GM19468 (cell line): ENCODE data around the gene PFN1.
"Not testable (repeated sequence)": the region's sequence is repeated elsewhere in the genome, so short reads cannot be mapped to it uniquely, and the experiment has no call there.

ENCODE experiments used
- ATAC-seq: cut with Tn5 transposase; IDR thresholded peaks from one replicate; pipeline ENCODE4 v1.9.1; 2021; ENCODE audit warnings: mild to moderate bottlenecking, moderate library complexity, moderate number of reproducible peaks; ENCODE audit not compliant: unreplicated experiment; ENCODE audit errors: extremely low read depth

PFN1 gene

DNA sequence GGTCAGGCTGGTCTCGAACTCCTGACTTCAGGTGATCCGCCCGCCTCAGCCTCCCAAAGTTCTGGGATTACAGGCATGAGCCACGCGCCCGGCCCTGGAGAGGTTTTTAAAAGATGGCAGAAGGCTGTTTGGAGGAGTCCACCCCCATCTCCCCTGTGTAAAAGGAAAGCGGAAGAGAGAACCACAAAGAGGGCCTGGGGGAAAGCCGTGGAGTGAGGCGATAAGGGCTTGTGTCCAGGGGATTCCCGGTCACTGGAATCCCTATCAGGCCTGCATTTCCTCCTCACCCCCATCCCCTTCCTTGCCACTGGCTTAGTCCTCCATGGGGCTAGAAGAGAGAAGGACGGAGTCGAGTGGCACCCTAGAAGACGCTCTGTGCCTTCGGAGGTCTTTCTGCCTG is 16.4 kb downstream of the PFN1 start, which contains the start of gene GP1BA:
TSS of gene GP1BA (plus strand) at position 315 of the 400 bp plus-strand sequence. CDS start 328 bp downstream, outside the sequence.
- ATAC-seq: no peak

DNA sequence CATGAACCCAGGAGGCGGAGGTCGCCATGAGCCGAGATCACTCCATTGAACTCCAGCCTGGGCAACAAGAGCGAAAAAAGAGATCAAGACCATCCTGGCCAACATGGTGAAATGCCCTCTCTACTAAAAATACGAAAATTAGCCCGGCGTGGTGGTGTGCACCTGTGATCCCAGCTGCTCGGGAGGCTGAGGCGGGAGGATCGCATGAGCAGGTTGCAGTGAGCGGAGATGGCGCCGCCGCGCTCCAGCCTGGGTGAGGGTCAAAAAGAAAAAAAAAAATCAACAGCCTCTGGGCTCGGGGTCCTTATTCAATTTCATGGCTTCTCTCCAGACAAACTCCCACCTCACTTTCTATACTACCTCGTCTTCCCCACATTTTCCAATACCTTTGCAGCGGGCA is 19.4 kb downstream of the PFN1 start:
- no peak for ATAC-seq

DNA sequence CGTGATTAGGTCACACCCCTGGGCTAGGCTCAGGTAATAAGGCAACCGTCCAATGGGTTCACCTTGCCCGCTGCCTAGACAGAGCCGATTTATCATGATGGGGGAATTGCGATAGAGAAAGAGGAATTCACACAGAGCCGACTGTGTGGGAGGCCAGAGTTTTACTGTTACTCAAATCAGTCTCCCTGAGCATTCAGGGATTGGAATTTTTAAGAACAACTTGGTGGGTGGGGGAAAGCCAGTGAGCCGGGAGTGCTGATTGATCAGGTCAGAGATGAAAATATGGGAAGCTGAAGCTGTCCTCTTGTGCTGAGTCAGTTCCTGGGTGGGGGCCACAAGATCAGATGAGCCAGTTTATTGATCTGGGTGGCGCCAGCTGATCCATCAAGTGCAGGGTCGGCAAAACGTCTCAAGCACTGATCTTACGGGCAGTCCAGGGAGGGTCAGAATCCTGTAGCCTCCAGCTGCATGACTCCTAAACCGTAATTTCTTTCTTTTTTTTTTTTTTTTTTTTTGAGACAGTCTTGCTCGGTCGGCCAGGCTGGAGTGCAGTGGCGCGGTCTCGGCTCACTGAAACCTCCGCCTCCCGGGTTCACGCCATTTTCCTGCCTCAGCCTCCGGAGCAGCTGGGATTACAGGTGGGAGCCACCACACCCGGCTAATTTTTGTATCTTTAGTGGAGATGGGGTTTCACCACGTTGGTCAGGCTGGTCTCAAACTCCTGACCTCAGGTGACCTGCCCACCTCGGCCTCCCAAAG is 21.6 kb downstream of the PFN1 start:
- ATAC-seq: not testable (repeated sequence)

DNA sequence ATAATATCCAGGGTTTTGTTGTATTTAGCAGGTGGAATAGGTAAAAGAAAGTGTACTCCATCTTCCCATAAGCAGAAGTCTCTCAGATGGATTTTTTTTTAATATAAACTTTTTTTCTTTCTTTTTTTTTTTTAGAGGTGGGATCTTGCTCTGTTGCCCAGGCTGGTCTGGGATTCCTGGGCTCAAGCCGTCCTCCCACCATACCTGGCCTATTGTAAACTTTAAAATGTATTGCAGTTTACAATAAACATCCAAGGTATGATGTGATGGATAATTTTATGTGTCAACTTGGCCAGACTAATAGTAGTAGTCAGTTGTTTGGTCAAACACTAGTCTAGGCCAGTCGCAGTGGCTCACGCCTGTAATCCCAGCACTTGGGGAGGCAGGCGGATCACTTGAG is 27.0 kb downstream of the PFN1 start:
- ATAC-seq: no peak

DNA sequence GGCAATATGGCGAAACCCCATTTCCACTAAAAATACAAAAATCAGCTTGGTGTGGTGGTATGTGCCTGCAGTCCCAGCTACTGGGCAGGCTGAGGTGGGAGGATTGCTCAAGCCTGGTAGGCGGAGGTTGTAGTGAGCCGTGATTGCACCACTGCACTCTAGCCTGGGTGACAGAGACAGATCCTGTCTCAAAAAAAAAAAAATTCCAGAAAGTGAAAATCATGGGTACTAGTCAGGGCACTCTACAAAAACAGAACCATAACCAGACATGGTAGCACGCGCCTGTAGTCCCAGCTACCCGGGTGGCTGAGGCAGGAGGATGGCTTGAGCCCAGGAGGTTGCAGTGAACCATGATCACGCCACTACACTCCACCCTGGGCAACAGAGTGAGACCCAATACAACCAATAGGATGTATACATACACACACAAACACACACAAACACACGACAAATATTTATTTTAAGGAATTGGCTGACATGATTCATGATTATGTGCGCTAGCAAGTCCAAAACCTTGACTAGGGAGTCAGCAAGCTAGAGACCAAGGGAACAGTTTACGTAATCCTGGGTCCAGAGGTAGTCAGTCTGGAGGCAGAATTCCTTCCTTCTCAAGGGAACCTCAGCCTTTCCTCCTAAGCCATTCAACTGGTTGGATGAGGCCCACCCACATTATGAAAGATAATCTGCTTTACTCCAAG is 27.8 kb downstream of the PFN1 start:
- ATAC-seq: no peak

DNA sequence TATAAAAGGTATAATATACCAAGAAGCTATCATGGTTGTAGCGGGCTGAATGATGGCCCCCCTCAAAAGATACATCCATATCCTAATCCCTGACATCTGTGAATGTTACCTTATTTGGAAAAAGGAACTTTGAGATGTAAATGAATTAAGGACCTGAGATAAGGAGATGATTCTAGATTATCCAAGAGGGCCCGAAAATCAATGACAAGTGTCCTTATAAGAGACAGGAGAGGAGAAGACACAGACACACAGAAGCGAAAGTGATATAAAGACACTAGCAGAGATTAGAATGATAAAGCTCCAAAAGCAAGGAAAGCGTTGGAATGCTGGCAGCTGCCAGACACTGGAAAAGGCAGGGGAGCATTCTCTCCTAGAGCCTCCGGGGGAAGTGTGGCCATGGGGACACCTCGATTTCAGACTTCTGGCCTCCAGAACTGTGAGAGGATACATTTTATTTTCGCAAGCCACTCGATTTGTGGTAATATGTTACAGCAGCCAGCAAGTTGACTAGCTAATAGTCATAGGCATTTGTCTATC is 28.8 kb downstream of the PFN1 start:
- ATAC-seq: no peak

DNA sequence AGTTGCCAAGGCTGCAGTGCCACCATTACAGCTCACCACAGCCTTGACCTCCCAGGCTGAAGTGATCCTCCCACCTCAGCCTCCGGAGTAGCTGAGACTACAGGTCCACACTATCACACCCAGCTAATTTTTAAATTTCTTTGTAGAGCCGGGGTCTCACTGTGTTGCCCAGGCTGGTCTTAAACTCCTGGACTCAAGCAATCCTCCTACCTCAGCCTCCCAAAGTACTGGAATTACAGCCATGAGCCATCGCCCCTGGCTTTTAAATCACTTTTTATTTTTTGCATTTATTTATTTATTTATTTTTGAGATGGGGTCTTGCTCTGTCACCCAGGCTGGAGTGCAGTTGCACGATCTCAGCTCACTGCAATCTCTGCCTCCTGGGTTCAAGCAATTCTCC is 33.8 kb downstream of the PFN1 start:
- ATAC-seq: not testable (repeated sequence)

DNA sequence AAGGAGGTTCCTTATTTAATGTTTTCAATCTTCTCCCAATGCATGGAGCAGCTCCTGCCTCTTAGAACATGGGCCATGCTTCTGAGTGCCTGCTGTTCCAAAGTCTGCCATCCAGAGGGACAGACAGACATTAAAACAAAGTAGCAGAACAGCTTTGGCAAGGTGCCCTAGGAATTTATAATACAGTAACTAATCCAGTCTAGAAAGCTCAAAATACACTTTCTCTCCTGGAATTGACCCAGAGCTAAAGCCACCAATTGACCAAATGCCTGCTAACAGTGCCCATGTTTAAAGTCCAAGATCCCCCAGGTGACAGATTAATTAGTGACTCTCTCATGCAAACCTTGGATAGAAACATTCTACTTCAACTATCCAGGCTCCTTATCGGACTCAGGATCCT is 34.3 kb downstream of the PFN1 start:
- ATAC-seq: no peak

DNA sequence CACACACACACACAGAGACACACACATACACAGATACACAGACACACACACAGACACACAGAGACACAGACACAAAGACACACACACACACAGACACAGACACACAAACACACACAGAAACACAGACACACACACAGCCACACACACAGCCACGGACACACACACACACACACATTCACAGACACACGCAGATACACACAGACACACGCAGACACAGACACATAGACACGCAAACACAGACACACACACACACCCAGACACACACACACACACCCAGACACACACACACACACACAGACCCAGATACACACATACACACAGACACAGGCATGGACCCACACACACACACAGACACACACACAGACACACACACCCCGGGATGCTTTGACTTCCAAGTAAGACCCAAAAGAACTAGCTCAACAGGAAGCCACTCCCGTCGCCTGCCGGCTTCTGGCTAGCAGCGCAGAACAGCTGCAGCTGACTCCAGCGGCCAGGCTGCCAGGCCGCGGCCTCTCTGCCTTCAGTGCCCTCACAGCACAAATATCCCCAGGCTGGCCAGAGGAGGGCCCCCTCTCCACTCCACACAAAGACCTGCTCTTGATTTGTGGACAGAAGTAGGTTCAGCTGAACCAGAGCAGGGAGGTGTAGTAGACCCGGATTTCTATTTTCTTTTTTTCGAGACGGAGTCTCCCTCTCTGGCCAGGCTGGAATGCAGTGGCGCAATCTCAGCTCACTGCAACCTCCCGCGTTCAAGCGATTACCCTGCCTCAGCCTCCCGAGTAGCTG is 39.4 kb downstream of the PFN1 start:
- ATAC-seq: peak; percentile 58

DNA sequence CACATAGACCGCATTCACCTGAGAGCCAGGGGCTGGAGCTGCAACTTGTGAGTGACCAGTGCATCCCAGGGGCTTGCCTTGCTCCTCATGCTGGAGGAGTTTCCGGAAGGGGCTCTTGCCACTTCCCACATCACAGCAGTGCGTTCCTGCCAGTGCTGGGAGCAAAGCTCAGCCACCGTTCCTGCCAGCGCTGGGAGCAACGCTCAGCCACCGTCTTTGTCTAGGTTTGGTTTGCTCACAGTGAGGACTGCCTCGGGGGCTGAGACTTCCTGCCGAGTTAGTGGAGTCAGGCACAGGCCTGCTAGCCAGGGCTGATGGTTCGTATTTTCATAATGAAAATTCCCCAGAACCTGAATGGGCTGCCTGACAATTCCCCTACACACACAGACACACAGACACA is 40.0 kb downstream of the PFN1 start:
- ATAC-seq: no peak

DNA sequence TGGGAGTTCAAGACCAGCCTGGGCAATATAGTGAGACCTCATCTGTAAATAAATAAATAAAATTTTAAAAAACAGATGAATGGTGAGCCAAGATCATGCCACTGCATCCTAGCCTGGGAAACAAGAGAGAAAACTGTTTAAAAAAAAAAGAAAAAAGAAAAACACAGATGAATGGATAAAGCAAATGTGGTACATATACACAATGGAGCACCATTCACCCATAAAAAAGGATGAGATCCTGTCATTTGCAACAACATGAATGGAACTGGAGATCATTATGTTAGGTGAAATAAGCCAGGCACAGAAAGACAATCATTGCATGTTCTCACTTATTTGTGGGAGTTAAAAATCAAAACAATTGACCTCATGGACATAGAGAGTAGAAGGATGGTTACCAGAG is 41.7 kb downstream of the PFN1 start:
- not testable (repeated sequence) for ATAC-seq

DNA sequence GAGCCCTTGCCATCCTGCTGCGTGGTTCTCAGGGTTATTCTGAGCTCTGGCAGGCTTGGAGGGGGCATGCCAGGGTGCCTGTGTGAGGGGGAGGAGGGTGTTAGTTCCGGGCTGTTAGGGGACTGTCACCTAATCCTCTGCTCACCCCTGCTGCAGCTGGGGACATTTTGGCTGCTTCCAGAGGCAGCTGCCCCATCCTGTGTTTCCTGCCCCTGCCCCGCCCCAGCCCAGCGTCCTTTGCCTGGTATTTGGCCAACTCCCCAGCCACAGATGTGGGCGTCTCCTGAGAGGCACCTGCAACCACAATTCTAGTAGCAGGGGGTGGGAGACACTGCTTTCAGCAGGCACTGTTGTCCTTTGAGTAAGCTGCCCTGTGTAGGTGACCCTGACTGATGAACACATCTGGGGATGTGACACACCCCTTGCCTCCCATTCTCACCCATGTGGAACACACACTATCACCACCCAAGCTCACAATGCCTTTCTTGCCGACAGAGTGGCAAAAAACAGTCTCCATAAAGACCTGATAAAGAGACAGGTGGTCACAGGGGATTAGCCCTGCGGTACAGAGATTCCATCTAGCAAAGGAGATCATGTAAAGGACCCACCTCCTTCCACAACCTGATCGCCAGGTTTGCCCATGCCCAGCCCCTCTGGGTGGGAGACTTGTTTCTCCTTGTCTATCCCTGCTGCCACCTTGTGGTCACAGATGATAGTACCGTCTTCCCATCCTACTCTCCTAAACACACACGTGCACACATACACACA is 45.1 kb downstream of the PFN1 start, which contains the start of gene CHRNE:
TSS of gene CHRNE (minus strand) at position 48 of the 768 bp plus-strand sequence. CDS start at position 13, 35 bp downstream.
- no peak for ATAC-seq

DNA sequence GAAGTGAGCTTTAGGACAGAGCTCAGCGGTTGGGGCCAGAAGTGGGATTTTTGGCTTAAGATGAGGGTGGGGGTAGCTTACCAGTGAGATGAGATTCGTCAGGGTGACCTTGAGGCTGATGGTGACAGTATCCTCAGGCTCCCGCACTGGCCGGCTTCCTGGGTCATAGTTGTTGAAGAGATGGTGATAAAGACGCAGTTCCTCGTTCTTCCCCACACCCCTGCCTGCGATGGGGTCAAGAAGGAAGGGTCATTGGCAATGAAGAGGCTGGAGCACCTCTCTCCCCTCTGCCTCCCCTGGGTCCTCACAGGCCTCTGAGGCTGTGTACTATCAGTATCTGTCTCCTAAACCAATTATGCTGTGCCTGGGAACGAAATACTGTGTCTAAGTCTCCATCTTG is 45.8 kb downstream of the PFN1 start:
- no peak for ATAC-seq

DNA sequence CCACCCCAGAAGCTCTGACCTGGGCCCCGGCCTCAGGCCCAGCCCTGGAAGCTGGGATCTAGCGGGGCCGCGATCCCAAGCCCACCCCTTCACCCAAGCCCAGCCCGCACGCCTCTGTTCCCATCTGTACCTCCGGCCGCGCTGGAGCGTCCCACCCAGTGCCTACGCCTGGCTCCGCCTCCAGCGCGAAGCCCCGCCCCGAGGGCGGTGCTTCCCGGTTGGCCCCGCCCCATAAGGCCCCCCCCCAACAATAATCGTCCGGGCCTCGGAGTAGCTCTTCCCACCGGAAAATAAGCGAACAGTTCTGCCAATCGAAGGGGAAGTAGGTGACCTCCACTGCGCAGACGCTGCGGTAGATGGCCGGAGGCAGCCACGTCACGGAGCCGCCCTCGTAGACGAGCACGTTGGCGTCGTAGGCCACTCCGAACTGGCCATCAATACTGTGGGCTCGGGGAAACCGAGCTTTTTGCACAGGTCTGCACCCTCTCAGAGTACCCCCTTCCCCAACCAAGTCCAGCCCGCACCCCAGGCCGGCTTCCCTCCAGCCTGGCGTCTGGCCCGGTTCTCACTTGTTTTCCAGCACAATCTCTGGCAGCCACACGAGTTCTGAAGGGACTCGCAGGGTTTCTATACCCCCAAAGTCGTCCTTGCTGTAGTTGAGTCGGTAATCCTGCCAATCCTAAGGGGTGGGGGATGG is 46.5 kb downstream of the PFN1 start:
- ATAC-seq: no peak

DNA sequence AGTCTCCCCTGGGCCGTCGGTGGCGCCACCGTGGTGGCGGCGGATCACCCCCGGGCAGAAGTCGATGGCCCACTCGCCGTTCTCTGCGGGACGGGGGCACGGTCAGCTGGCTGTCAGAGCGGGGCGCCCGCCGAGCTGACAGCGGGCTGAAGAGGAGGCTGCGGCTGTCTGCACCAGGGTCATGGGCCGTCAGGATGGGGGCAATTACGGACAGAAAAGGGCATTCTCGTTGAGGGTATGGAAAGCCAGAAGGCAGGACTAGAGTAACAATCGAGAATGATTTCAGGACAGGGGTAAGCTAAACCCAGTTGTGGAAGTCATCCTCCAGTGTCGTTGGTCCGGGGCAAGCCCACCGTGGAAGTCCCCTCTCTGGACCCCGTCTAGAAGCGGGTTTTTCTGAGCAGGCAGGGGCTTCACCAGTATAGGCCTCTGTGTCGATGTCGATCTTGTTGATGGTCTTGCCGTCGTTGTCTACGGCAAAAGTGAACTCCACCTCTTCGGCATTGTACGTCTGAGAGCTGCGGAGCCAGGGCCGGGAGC is 47.2 kb downstream of the PFN1 start:
- ATAC-seq: no peak

DNA sequence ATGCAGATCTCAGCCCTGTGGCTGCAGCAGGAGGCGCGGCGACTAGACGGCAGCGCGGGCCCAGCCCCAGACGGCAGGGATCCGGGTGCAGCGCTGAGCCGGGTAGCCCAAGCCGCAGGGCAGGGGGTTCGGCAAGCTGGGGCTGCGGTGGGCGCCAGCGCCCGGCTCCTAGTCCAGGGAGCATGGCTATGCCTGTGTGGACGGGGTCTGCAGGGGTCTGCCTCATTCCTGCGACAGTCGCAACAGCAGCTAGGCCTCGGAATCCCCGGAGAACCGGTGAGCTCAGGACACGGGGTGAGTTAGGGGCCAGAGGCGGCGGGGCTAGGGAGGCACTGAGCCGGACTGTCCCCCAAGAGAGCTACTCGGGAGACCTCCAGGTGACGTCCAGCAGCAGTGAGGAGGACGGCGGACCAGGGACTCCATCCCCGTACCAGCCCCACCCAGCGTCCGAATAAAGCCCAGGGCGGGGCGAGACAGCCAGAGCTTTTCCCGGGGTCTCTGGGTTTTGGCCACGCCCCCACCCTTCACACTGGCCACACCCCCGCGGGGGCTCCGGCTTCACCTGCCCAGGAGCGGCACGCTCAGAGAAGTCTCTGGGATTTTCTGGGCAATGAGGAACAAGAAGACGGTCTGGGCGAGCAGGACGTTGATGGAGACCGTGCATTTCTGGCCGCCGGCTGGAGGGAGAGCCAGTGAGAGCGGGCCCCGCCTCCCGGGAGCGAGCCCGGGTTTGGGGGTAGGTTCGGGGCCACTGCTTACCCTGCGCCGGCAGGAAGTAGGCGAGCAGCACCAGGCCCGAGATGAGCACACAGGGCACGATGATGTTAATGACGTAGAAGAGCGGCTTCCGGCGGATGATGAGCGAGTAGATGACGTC is 47.9 kb downstream of the PFN1 start:
- no peak for ATAC-seq

DNA sequence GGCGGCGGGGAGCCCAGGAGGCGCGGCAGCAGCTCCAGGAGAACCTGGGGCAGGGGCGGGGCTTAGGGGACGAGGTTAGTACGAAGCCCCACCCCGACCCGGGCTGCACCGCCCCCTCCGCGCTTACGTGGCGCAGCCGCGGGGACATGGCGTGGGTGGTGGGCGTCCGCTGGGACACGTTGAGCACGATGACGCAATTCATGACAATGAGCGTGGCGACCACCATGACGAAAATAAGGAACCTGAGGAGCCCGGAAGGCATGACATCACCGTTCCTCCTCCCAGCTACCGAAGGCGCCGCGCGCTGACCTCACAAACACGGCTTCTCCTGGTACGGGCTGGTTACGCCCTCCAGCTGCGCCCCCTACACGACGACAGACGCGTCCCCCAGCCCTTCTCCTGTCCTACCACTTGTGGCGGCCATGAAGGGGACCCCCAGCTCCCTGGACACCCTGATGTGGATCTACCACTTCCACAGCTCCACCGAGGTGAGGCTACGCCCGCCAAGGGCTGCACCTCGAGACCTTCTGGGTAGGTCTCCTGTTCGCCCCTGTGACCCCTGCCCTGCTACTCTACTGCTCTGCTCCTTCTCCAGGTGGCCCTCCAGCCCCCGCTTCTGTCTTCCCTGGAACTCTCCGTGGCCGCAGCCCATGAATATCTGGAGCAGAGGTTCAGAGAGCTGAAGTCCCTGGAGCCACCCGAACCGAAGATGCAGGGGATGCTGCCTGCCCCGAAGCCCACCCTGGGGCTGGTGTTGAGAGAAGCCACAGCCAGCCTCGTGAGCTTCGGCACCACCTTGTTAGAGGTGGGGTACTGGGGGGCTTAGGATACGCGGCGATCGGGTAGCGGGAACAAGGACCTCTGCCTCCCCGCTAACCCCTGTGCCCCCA is 48.7 kb downstream of the PFN1 start, which contains the start of gene C17orf107:
TSS of gene C17orf107 (plus strand) at position 196 of the 890 bp plus-strand sequence. CDS start at position 423, 227 bp downstream.
- ATAC-seq: no peak
